Posterior cingulate gyrus (tissue), 11 donors: ENCODE results near the gene IDH3G.
"Not testable (repeated sequence)": the region's sequence is repeated elsewhere in the genome, so short reads cannot be mapped to it uniquely, and the experiment has no call there.

Experiments
- DNase-seq, 10 donors: peaks; one replicate each; pipeline versions ENCODE4 v3.0.0 to v3.0.0-alpha.2; 2020 to 2021; ENCODE audit warnings: mixed read lengths in 3 of 10
- intact Hi-C: fragments of 100-400 bp; cut with DNase I; formaldehyde crosslinking; loops from one replicate; pipeline ENCODE4 v1.15.1; 2023

IDH3G gene

DNA sequence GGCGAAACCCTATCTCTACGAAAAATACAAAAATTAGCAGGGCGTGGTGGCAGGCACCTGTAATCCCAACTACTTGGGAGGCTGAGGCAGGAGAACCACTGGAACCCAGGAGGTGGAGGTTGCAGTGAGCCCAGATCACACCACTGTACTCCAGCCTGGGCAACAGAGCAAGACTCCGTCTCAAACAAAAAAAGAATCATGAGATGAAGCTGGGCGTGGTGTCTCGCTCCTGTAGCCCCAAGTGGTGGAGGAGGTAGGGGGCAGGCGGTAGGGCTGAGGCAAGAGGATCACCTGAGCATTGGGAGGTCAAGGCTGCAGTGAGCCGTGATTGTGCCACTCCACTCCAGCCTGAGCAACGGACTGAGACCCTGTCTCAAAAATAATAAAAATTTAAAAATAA lies 23.9 kb upstream of the IDH3G start:
- intact Hi-C loops, result not testable (repeated sequence)
- peak in 3 of 10 donors; percentile 19 to 55 (median 23) for DNase-seq

DNA sequence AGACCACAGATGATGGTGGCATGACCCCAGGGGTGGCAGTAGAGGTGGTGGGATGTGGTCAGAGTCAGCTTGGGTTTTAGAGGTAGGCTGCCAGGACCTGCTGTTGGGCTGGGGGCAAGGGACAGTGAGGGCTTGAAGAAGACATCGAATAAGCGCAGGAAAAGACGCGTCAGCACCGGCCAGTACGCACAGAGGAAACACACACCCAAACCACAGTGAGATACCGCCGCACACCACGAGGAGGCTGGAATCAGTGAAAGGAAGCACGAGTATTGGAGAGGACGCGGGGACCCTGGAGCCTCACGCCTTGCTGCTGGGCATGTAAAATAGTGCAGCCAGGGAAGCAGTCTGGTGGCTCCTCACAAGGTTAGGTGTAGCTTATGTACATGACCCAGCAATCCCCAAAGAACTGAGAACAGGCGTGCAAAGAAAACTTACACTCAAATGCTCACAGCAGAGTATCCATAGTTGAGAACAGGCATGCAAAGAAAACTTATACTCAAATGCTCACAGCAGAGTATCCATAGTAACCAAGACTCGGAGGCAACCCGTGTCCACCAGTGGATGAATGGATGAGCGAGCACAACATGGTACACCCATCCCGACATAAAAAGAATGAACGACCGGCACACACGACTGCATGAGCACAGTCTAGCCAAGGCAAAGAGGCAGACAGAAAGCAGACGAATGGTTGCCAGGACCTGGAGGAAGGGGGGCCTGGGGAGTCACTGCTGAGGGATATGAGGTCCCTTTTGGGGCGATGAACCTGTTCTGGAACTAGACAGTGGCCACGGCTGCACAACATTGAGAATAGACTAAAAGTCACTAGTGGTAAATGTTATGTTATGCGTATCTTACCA lies 22.9 kb upstream of the IDH3G start:
- intact Hi-C loops, result no loop called here
- DNase-seq, result peak in 3 of 10 donors; percentile 55 to 80 (median 63)

DNA sequence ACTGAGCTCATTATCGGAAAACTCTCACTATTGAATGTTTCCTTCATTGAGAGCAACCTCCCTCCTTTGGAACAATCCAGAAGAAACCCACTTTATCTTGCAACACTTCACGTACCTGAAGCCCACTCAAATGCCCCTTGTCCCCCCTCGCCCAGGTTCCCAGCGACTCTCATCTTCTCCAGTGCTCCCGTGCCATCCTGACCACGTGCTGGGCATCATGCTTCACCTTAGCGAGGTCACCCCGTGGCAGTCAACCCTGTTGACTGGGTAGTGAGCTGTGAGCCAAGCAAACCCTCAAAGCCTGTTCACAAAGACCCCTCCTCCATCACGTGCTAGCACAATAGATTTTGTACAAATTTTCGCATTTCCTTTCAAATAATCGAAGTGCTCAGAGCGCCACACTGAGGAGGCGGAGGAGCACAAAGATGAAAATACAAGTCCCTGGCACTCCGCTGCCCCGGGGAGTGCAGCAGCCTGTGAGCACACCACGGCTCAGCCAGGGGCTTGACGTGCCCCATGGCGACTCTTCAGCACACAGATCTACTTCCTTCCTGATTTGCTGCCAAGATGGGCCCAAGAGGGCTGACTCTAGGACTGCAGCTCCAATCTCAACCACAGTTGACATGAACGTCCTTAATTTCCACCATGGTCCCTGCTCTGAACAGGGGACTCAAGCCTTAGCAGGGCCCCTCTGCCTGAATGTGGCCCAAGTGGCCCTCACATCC lies 20.6 kb upstream of the IDH3G start:
- DNase-seq, result peak in 2 of 10 donors; percentile 65 to 74
- intact Hi-C loops, result no loop called here

GRCh38 chrX:153813161-153813560 lies 19.0 kb upstream of the IDH3G start:
- DNase-seq, result no peak
- intact Hi-C loops, result no loop called here

DNA sequence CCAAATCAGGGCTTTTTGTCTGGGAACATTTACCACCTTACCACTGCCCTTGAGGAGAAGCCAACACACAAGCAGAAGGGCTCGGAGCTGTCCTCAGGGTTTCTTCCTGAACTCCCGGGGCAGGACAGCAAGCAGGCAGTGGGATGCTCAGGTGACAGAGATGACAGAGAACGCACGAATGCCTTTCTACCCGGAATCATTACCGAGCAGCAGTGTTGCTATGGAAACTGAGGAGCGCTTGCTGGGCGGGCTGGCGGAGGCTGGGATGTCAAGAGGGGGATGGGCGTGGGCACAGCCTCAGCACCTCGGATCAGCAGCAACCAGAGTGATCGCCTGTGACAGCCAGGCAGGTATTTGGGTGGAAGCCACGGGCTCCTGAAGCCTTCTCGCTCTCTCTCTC lies 18.0 kb upstream of the IDH3G start:
- peak in 3 of 10 donors; percentile 28 to 82 (median 67) for DNase-seq
- intact Hi-C loops, result no loop called here

DNA sequence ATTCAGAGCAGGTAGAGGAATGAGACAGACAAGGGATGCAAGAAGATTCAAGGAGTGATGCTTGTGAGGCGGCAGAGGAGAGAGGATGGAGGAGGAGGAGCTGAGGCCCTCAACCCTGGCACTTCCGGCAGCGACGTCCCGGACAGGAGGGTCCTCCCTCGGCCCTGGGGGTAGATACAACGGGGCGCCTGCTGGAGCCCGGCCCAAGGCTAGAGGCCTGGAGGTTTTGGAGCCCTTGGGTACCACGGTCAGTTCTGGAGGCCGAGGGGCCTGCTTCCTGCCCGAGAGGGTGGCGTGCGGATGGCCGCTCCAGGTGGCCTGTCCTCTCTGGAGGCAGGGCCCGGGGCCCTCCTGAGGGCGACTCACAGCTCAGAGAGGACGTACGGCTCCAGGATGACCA lies 13.8 kb upstream of the IDH3G start:
- peak in 2 of 10 donors; percentile 66 to 78 for DNase-seq
- intact Hi-C loops, result no loop called here

DNA sequence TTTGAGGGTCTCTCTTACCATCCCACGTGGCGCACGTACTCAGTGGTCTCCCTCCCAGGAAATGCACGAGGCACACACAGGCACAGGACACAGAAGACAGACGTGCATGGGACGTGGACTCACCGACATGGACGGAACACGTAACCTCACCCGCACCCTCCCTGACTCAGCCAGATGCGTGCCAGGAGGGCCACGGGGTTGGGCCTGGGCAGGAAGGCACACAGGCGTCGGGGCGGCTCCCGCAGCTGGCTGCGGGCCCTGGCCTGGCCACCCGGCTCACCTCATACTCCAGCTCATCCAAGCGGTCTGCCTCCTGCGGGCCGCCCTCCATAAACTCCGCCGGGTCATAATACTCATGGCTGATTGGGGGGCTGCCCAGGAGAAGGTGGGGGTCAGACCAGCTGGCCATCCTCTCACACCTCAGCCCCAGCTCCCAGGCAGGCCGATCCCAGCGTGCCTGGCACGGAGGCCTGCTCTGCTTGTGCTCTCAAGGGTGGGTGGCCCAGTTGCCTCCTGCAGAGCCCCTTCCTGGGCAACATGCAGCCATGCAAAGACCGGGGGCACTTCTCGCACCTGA lies 12.9 kb upstream of the IDH3G start:
- intact Hi-C loops, result no loop called here
- peak in 1 of 10 donors; percentile 58 for DNase-seq

DNA sequence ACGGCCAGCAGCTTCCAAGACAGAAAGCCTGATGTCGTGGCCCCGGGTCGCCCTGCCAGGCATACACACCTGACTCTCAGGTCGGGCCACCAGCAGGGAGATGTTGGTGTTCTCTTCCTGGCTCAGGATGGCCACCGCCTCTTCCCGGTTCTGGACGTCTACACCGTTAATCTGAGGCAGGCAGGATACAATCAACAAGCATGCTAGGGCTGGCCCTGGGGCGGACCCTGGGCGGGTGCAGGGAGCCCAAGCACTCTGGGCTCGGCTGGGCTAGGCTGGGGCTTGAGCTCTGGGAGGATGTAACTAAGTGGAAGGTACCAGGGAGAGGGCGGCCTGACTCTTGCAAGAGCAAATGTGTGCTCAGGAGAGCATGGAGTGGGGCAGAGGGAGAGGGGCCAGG lies 11.3 kb upstream of the IDH3G start:
- peak in 2 of 10 donors; percentile 52 to 79 for DNase-seq
- intact Hi-C loops, result no loop called here

DNA sequence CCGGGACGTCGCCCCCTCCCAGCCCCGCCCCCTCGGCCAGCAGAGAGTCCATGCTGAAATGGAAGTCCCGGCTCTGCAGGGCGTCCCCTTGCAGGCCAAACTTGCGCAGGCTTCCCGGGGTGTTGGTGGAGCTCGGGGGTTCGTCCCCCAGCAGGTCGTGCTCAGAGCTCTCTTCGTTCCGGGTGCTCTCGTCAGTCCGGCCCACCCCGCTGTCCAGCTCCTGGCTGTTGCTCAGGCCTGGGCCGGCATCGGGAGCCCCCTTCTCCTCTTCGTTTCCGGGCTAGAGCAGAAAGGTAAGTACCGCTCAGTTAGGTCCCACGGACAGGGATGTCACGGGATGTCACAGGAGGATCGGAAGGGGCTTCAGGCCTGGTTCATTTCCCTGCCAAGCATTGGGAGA lies 10.4 kb upstream of the IDH3G start:
- DNase-seq, result peak in 1 of 10 donors; percentile 67
- intact Hi-C loops, result no loop called here

DNA sequence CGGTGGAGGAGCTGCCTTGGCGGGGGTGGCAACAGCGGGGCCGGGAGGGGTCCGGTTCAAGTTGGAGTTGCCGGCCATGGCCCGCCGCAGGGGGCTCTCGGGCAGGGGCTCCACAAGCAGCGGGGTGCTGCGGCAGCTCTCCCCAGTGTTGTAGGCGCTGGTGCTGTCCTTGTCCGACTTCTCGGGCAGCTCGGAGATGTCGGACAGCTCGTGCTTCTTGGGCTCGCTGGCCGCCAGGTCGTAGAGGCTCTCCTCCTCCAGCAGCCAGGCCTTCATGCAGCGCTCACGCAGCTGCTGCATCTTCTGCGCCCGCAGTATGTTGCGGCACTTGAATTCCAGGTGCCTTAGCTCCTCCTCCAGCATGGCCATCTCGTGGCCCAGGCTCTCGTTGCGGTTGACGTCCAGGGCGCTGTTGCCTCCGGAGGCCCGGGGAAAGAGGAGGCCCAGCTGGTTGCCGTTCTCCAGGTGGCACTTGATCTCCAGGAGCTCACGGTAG lies 10.0 kb upstream of the IDH3G start:
- DNase-seq, result peak in 2 of 10 donors; percentile 57 to 76
- intact Hi-C loops, result no loop called here

- peak in 2 of 10 donors; percentile 53 to 77 for DNase-seq
- intact Hi-C loops, result no loop called here
Observed at GRCh38 chrX:153803211-153804099, 9.3 kb upstream of the IDH3G start.

DNA sequence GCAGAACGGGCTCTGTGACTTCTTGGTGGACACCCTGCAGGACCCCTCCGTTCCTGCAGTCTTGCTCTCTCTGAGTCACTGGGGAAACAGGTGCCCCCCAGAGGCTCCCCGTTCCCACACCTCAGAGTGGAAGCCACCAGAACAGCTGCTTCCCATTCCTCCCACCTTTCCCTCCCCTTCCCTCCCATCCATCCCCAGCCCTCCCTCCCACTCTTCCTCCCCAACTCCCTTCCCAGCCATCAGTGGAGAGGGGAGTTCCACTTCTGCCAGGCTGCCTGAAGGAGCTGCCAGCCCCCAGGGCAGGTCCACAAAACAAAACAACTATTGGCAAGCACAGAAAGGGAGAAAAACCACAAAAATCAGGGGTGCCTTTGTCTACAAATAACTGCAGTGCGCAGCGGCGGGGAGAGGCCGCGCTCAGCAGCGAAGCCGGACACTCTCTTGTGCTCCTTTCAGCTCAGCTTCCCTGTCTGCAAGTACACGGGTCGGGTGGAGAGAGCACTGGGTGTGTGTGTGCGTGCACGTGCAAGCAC lies 8.4 kb upstream of the IDH3G start:
- DNase-seq, result peak in 1 of 10 donors; percentile 25
- intact Hi-C loops, result no loop called here

DNA sequence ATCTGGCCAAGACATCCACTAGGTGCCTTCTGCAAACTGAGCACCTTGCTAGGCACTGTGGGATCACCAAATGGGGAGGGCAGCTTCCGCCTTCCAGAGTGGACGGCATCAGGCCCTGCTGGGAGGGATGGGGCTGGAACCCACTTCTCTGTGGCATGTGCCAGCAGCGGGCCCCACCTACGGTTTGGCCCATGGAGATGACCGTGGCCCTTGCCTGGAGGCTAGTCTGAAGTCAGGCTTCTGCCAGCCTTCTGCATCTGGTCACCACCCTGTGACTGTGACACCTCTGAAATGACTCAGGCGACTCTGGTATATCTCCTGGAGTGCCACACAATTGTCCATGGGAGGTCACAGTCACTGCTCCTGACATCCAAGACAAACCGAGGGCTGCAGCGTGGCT lies 7.5 kb upstream of the IDH3G start:
- intact Hi-C loops, result no loop called here
- no peak for DNase-seq

GRCh38 chrX:153800746-153801145 lies 6.6 kb upstream of the IDH3G start:
- intact Hi-C loops, result no loop called here
- peak in 1 of 10 donors; percentile 81 for DNase-seq

- intact Hi-C loops, result no loop called here
- DNase-seq, result peak in 2 of 10 donors; percentile 71 to 79
Observed at GRCh38 chrX:153800177-153800722, 6.1 kb upstream of the IDH3G start.

- intact Hi-C loops, result no loop called here
- DNase-seq, result peak in 1 of 10 donors; percentile 66
Observed at GRCh38 chrX:153799326-153799725, 5.2 kb upstream of the IDH3G start.

- intact Hi-C loops, result no loop called here
- no peak for DNase-seq
Observed at GRCh38 chrX:153797415-153798015, 3.3 kb upstream of the IDH3G start.

DNA sequence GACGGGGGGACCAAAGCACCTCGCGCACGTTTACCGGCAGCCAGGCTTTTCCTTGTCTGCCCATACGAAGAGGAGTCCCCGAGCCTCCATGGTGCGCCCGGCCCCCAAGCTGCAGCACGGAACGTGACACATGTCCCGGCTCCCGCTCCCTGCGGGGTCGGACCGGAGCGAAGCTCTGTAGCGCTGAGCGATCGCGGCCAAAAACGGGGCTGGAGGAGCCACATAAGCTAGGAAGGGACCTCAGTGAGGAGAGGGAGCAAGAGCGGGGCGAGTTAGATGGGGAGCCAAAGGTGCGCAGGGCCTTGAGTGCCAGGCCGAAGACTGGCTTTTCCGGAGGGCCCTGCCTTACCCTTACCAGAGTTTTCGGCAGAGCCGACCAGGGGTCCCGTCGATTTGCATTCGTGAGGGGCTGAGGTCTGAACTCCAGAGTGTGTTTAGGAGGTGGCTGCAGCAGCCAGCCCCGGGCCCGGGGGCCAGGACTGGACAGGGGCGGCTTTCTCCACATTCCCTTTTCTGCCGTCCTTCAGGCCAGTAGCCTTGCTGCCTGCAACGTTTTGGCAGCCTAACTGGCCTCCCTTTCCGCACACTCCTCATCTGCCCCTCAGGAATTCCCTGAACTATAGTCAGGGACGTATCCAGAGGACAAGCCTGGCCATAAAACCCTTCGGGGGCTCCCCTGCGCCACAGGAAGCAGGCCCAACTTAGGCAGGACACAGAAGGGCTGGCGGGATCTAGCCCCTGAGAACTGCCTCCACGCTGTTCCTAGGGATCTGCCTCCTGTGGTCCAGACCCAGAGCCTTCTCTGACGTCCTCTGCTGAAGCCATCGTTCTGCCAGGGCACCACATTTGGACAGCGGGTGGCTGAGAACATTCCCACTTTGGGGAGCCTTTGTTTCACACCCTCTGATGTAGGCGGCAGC lies 982 bp upstream of the IDH3G start:
- peak in 1 of 10 donors; percentile 85 for DNase-seq
- intact Hi-C loops, result no loop called here
